Liver (tissue), 9 donors: ENCODE measurements around the gene WDR45B. TPM values are rescaled to one million over a fixed set of nuclear protein-coding genes. Genes with fewer than 3 reads are reported as not detected.

Source experiments
- DNase-seq: peaks from one replicate; pipeline ENCODE4 v3.0.0-alpha.2; 2017; ENCODE audit warnings: low spot score
- H3K27ac ChIP-seq, 2 donors: one replicate each; pipeline ENCODE4 v1.7.0; 2013; ENCODE audit warnings: inconsistent platforms in 2 of 2, low read length in 2 of 2, control low read depth in 1 of 2, low read depth in 1 of 2, mild to moderate bottlenecking in 1 of 2
- H3K27me3 ChIP-seq, 4 donors: one replicate each; pipeline versions ENCODE4 v1.6.1 to v1.7.0; 2013; ENCODE audit warnings: low read length in 3 of 4, inconsistent platforms in 1 of 4, mild to moderate bottlenecking in 1 of 4, moderate library complexity in 1 of 4; ENCODE audit not compliant: control insufficient read depth in 4 of 4, insufficient read depth in 4 of 4
- H3K36me3 ChIP-seq, 4 donors: one replicate each; pipeline versions ENCODE4 v1.6.1 to v1.7.0; 2013; ENCODE audit warnings: low read length in 3 of 4, mild to moderate bottlenecking in 3 of 4, low read depth in 1 of 4, moderate library complexity in 1 of 4; ENCODE audit not compliant: control insufficient read depth in 4 of 4, insufficient read depth in 3 of 4
- H3K4me1 ChIP-seq, 4 donors: one replicate each; pipeline versions ENCODE4 v1.6.1 to v1.7.0; 2013; ENCODE audit warnings: low read length in 3 of 4, mild to moderate bottlenecking in 3 of 4, moderate library complexity in 1 of 4; ENCODE audit not compliant: control insufficient read depth in 4 of 4, insufficient read depth in 4 of 4
- H3K4me3 ChIP-seq, 3 donors: one replicate each; pipeline versions ENCODE4 v1.6.1 to v1.7.0; 2013; ENCODE audit warnings: low read length in 3 of 3, control low read depth in 1 of 3, low read depth in 1 of 3, mild to moderate bottlenecking in 1 of 3
- H3K9ac ChIP-seq, 2 donors: one replicate each; pipeline ENCODE4 v1.7.0; 2013; ENCODE audit warnings: low read length in 2 of 2, mild to moderate bottlenecking in 2 of 2, moderate library complexity in 2 of 2, control low read depth in 1 of 2, low read depth in 1 of 2
- H3K9me3 ChIP-seq, 4 donors: one replicate each; pipeline versions ENCODE4 v1.6.1 to v1.7.0; 2013; ENCODE audit warnings: low read length in 3 of 4; ENCODE audit not compliant: control insufficient read depth in 4 of 4
- ATF3 ChIP-seq: IDR thresholded peaks from 2 replicates; pipeline ENCODE4 v1.6.1; 2016; ENCODE audit warnings: antibody characterized with exemption
- CTCF ChIP-seq: fragments of 150-350 bp; IDR thresholded peaks from 2 replicates; pipeline ENCODE4 v1.5.1; 2017; ENCODE audit warnings: improper control_type of control experiment, low read depth, low read length; ENCODE audit not compliant: missing input control
- FOXA1 ChIP-seq: IDR thresholded peaks from 2 replicates; pipeline ENCODE4 v1.6.1; 2016; ENCODE audit warnings: antibody characterized with exemption
- FOXA2 ChIP-seq: IDR thresholded peaks from 2 replicates; pipeline ENCODE4 v1.6.1; 2016; ENCODE audit warnings: antibody characterized with exemption
- GABPA ChIP-seq, 2 donors: IDR thresholded peaks in 1 of 2; conservative IDR thresholded peaks in 1 of 2; 2 replicates each; pipeline ENCODE4 v1.6.1; 2016; ENCODE audit warnings: antibody characterized with exemption in 2 of 2, mild to moderate bottlenecking in 1 of 2, moderate library complexity in 1 of 2
- HNF4G ChIP-seq: IDR thresholded peaks from 2 replicates; pipeline ENCODE4 v1.6.1; 2016; ENCODE audit warnings: antibody characterized with exemption
- JUND ChIP-seq, 2 donors: IDR thresholded peaks; 2 replicates each; pipeline ENCODE4 v1.6.1; 2016; ENCODE audit warnings: antibody characterized with exemption in 2 of 2
- MAX ChIP-seq: IDR thresholded peaks from 2 replicates; pipeline ENCODE4 v1.6.1; 2016; ENCODE audit warnings: antibody characterized with exemption
- NR2F2 ChIP-seq: IDR thresholded peaks from 2 replicates; pipeline ENCODE4 v1.6.1; 2016; ENCODE audit warnings: antibody characterized with exemption
- RAD21 ChIP-seq, 2 donors: IDR thresholded peaks; 2 replicates each; pipeline ENCODE4 v1.6.1; 2016; ENCODE audit warnings: antibody characterized with exemption in 2 of 2, mild to moderate bottlenecking in 2 of 2
- REST ChIP-seq: IDR thresholded peaks from 2 replicates; pipeline ENCODE4 v1.6.1; 2016; ENCODE audit warnings: antibody characterized with exemption, mild to moderate bottlenecking
- RXRA ChIP-seq, 2 donors: IDR thresholded peaks; 2 replicates each; pipeline ENCODE4 v1.6.1; 2017 to 2018; ENCODE audit warnings: antibody characterized with exemption in 2 of 2, mild to moderate bottlenecking in 1 of 2
- SP1 ChIP-seq: IDR thresholded peaks from 2 replicates; pipeline ENCODE4 v1.6.1; 2018; ENCODE audit warnings: antibody characterized with exemption, mild to moderate bottlenecking
- TAF1 ChIP-seq: conservative IDR thresholded peaks from 2 replicates; pipeline ENCODE4 v1.6.1; 2016; ENCODE audit warnings: antibody characterized with exemption, mild to moderate bottlenecking
- YY1 ChIP-seq: IDR thresholded peaks from 2 replicates; pipeline ENCODE4 v1.6.1; 2016; ENCODE audit warnings: antibody characterized with exemption, mild to moderate bottlenecking
- ZBTB33 ChIP-seq: IDR thresholded peaks from 2 replicates; pipeline ENCODE4 v1.6.1; 2016; ENCODE audit warnings: antibody characterized with exemption
- whole genome bisulfite sequencing: extraction: QIAGEN DNeasy Blood & Tissue Kit; methylation state at CpG from one replicate; pipeline ENCODE4 v1.1.7; 2013; 5-methylcytosine and 5-hydroxymethylcytosine counted together
- polyA plus RNA-seq, 2 donors: library from polyadenylated mRNA; stranded (reverse) in 1 of 2; unstranded in 1 of 2; fragments of 200-250 nt in 1 of 2; fragments of >200 nt in 1 of 2; fragmentation: Nextera tagmentation in 1 of 2; extraction: Ambion mirVana in 1 of 2; gene quantifications; one replicate each; pipeline versions ENCODE4 v1.2.1 to v1.2.3, GENCODE V29; 2013 to 2015
- total RNA-seq, 2 donors: library from RNA; depleted of rRNA; stranded (reverse); fragments of >200 nt; gene quantifications; one replicate each; pipeline ENCODE4 v1.2.3, GENCODE V29; 2014
- donor health status: healthy.
- donor health status: healthy.
- donor health status: healthy.
- donor health status: healthy.
- donor health status: healthy.

WDR45B gene
- total and polyA plus RNA-seq, 4 donors: 25.4 to 40.9 (median 29.2) TPM

- no peak for DNase-seq
- TF ChIP-seq JUND (IDR thresholded peaks at IDR 0.05) (no peak), FOXA2 (no peak), HNF4G (no peak), RAD21 (IDR thresholded peaks at IDR 0.05) (no peak), FOXA1 (no peak), REST (no peak), ATF3 (no peak), SP1 (no peak), CTCF (no peak), RXRA (IDR thresholded peaks at IDR 0.05) (no peak), ZBTB33 (no peak), GABPA (IDR thresholded peaks at IDR 0.05 in 1 of 2, conservative IDR thresholded peaks at IDR 0.05 in 1 of 2) (no peak), MAX (no peak), NR2F2 (no peak), TAF1 (no peak)
- WGBS: 92% methylated on average over 5 of the region's 5 CpGs
Measured at GRCh38 chr17:82640036-82640435, 8.2 kb downstream of the WDR45B start.

GRCh38 chr17:82639628-82640027 lies 8.6 kb downstream of the WDR45B start:
- 93% methylated on average over 14 of the region's 14 CpGs for WGBS
- Histone ChIP-seq H3K27me3 (no peaks in the 10 kb centered on the region), H3K27ac (no peak overlapping the region), H3K9me3 (peaks cover 0 to 4% (median 0%) of the 10 kb centered on the region in 4 donors), H3K4me3 (no peak overlapping the region), H3K36me3 (peaks cover 0 to 27% (median 19%) of the 10 kb centered on the region in 4 donors), H3K4me1 (no peaks in the 10 kb centered on the region), H3K9ac (no peak overlapping the region)
- no peak for DNase-seq
- TF ChIP-seq FOXA2: no peak
- TF ChIP-seq NR2F2: no peak
- no peak for TF ChIP-seq HNF4G
- TF ChIP-seq SP1: no peak
- no peak for TF ChIP-seq MAX
- no peak for TF ChIP-seq RAD21 (IDR thresholded peaks at IDR 0.05)
- no peak for TF ChIP-seq YY1
- no peak for TF ChIP-seq JUND (IDR thresholded peaks at IDR 0.05)
- TF ChIP-seq ZBTB33: no peak
- TF ChIP-seq ATF3: no peak

More at GRCh38 chr17:82640036-82640435, 8.2 kb downstream of the WDR45B start:
- Histone ChIP-seq H3K36me3 (peaks cover 0 to 27% (median 19%) of the 10 kb centered on the region in 4 donors), H3K27ac (no peak overlapping the region), H3K27me3 (no peaks in the 10 kb centered on the region), H3K4me1 (no peaks in the 10 kb centered on the region), H3K4me3 (no peak overlapping the region), H3K9me3 (peaks cover 0 to 4% (median 0%) of the 10 kb centered on the region in 4 donors), H3K9ac (no peak overlapping the region)
